OCI-LY7 (cell line): ENCODE data around the gene SPDYE17. TPM values are rescaled to one million over a fixed set of nuclear protein-coding genes. Genes with fewer than 3 reads are reported as not detected.
"Not testable (repeated sequence)": the region's sequence is repeated elsewhere in the genome, so short reads cannot be mapped to it uniquely, and the experiment has no call there.

Experiments used
- BruUV-seq: library from RNA; stranded (reverse); fragments of 400-500 nt; replicated peaks from 2 replicates; lab custom pipeline; 2021; lab: Mats Ljungman, UMichigan
- CTCF ChIA-PET: fragments of 300-600 bp; sonication (Branson Sonifier 250); formaldehyde crosslinking; loops from one replicate; lab custom pipeline; 2022; ENCODE audit warnings: antibody characterized with exemption; ENCODE audit not compliant: unreplicated experiment; lab: Charles Lee
- POLR2A ChIA-PET: fragments of 300-600 bp; sonication (Branson Sonifier 250); formaldehyde crosslinking; loops from one replicate; lab custom pipeline; 2022; ENCODE audit warnings: antibody characterized with exemption; lab: Charles Lee
- DNase-seq: peaks from one replicate; pipeline ENCODE4 v3.0.0-alpha.2; 2015; ENCODE audit warnings: low spot score
- H2AFZ ChIP-seq: fragments of 200-600 bp; sonication (generic), shearing (Covaris generic); 2 replicates; pipeline ENCODE4 v1.6.1; 2014; ENCODE audit warnings: mild to moderate bottlenecking, antibody characterized with exemption, low read length, moderate library complexity
- H3K27ac ChIP-seq: fragments of 200-600 bp; sonication (generic); 2 replicates; pipeline ENCODE4 v1.5.1; 2014; ENCODE audit warnings: mixed run types, low read depth, mild to moderate bottlenecking, moderate library complexity, low read length, inconsistent platforms; ENCODE audit not compliant: poor library complexity, severe bottlenecking
- H3K36me3 ChIP-seq: fragments of 200-600 bp; sonication (generic); 2 replicates; pipeline ENCODE4 v1.6.1; 2014; ENCODE audit warnings: mild to moderate bottlenecking, antibody characterized with exemption, low read length, moderate library complexity, mixed read lengths; ENCODE audit not compliant: insufficient read depth
- H3K4me1 ChIP-seq: fragments of 200-600 bp; sonication (generic); 2 replicates; pipeline ENCODE4 v1.5.1; 2014; ENCODE audit warnings: mild to moderate bottlenecking, low read length; ENCODE audit not compliant: insufficient read depth, poor library complexity, severe bottlenecking
- H3K4me2 ChIP-seq: fragments of 200-600 bp; sonication (generic); 2 replicates; pipeline ENCODE4 v1.6.1; 2014; ENCODE audit warnings: mild to moderate bottlenecking, low read length
- H3K4me3 ChIP-seq: fragments of 200-600 bp; sonication (generic); 2 replicates; pipeline ENCODE4 v1.5.1; 2014; ENCODE audit warnings: mild to moderate bottlenecking, low read depth, low read length; ENCODE audit not compliant: poor library complexity, severe bottlenecking
- H3K79me2 ChIP-seq: fragments of 200-600 bp; sonication (generic); 2 replicates; pipeline ENCODE4 v1.6.1; 2016; ENCODE audit warnings: low read depth, mild to moderate bottlenecking, low read length, moderate library complexity, mixed read lengths; ENCODE audit not compliant: insufficient read depth
- H3K9me2 ChIP-seq: fragments of 200-600 bp; sonication (generic); 2 replicates; pipeline ENCODE4 v1.6.1; 2016; ENCODE audit warnings: mild to moderate bottlenecking, low read length, mixed read lengths; ENCODE audit not compliant: insufficient read depth
- H3K9me3 ChIP-seq: fragments of 200-600 bp; sonication (generic); 2 replicates; pipeline ENCODE4 v1.6.1; 2014; ENCODE audit warnings: mild to moderate bottlenecking, mixed run types, low read length, mixed read lengths
- H4K20me1 ChIP-seq: fragments of 200-600 bp; sonication (generic); 2 replicates; pipeline ENCODE4 v1.6.1; 2014; ENCODE audit warnings: mild to moderate bottlenecking, antibody characterized with exemption, low read length, moderate library complexity, mixed read lengths; ENCODE audit not compliant: insufficient read depth
- CTCF ChIP-seq: fragments of 200-600 bp; sonication (generic); conservative IDR thresholded peaks from 2 replicates; pipeline ENCODE4 v1.5.1; 2014; ENCODE audit warnings: mild to moderate bottlenecking, antibody characterized with exemption, low read length, moderate library complexity, mixed read lengths
- EZH2phosphoT487 ChIP-seq: fragments of 200-600 bp; sonication (generic); IDR thresholded peaks from 2 replicates; pipeline ENCODE4 v1.6.1; 2018; ENCODE audit warnings: low read depth, borderline replicate concordance, mild to moderate bottlenecking, mixed run types, antibody characterized with exemption, low read length, moderate library complexity, mixed read lengths
- intact Hi-C: fragments of 100-400 bp; cut with micrococcal nuclease; formaldehyde crosslinking; loops from one replicate; pipeline ENCODE4 v1.10.0; 2022; ENCODE audit not compliant: unreplicated experiment
- total RNA-seq, 2 experiments: library from RNA; depleted of rRNA in 1 of 2; stranded (reverse); fragments of >200 nt in 1 of 2; shearing (Covaris generic) in 1 of 2; gene quantifications; 2 replicates each; pipeline ENCODE4 v1.2.3, GENCODE V29; 2014 to 2022

SPDYE17 gene
- total RNA-seq, 2 experiments from 2014 or later, result not detected

GRCh38 chr7:77002104-77002503 lies 30.1 kb downstream of the SPDYE17 start:
- CTCF ChIA-PET, H3K4me3 ChIP-seq, POLR2A ChIA-PET, H3K4me1 ChIP-seq, BruUV-seq, H3K9me3 ChIP-seq, DNase-seq, H3K79me2 ChIP-seq, H3K36me3 ChIP-seq, intact Hi-C loops, H3K4me2 ChIP-seq, H2AFZ ChIP-seq, H3K27ac ChIP-seq, H3K9me2 ChIP-seq, H4K20me1 ChIP-seq: not testable (repeated sequence)

GRCh38 chr7:76999474-77000107 lies 32.6 kb downstream of the SPDYE17 start:
- H3K36me3 ChIP-seq, H4K20me1 ChIP-seq, POLR2A ChIA-PET, H3K4me3 ChIP-seq, DNase-seq, H3K4me2 ChIP-seq, H3K27ac ChIP-seq, H3K79me2 ChIP-seq, intact Hi-C loops, CTCF ChIA-PET, H2AFZ ChIP-seq, BruUV-seq, H3K9me2 ChIP-seq, H3K9me3 ChIP-seq, H3K4me1 ChIP-seq: not testable (repeated sequence)

- H3K4me3 ChIP-seq, H3K9me2 ChIP-seq, DNase-seq, H3K27ac ChIP-seq, H3K9me3 ChIP-seq, BruUV-seq, H3K36me3 ChIP-seq, H4K20me1 ChIP-seq, intact Hi-C loops, POLR2A ChIA-PET, H3K4me1 ChIP-seq, H3K4me2 ChIP-seq, CTCF ChIA-PET, H3K79me2 ChIP-seq, H2AFZ ChIP-seq: not testable (repeated sequence)
Measured at GRCh38 chr7:76998764-76999450, 33.3 kb downstream of the SPDYE17 start.

- no peak for TF ChIP-seq CTCF
- TF ChIP-seq EZH2phosphoT487, result no peak
- Histone ChIP-seq H3K9me2 (no peaks in the 10 kb centered on the region), H4K20me1 (no peaks in the 10 kb centered on the region), H3K4me2 (no peak overlapping the region), H3K9me3 (no peaks in the 10 kb centered on the region), H3K4me1 (no peaks in the 10 kb centered on the region), H3K36me3 (no peaks in the 10 kb centered on the region), H3K4me3 (no peak overlapping the region), H3K79me2 (no peaks in the 10 kb centered on the region), H2AFZ (no peak overlapping the region), H3K27ac (no peak overlapping the region)
- intact Hi-C loops, result no loop called here
- DNase-seq, result no peak
- BruUV-seq, result no TSS peak
- CTCF ChIA-PET, result no interaction called here
- POLR2A ChIA-PET, result no interaction called here
Measured at GRCh38 chr7:76998285-76998589, 33.9 kb downstream of the SPDYE17 start.
